Lower leg skin (tissue), 4 donors: Measurements from ENCODE around the gene NOCT. TPM values are rescaled to one million over a fixed set of nuclear protein-coding genes. Genes with fewer than 3 reads are reported as not detected.
"Not testable (repeated sequence)": the region's sequence is repeated elsewhere in the genome, so short reads cannot be mapped to it uniquely, and the experiment has no call there.

Source experiments
- DNase-seq, 2 donors: peaks; one replicate each; pipeline ENCODE4 v3.0.0-alpha.2; 2019; ENCODE audit warnings: low spot score in 2 of 2
- H3K4me3 ChIP-seq: fragments of 200-600 bp; sonication (generic); 2 replicates; pipeline ENCODE4 v1.5.1; 2017; ENCODE audit warnings: mild to moderate bottlenecking, low read depth; ENCODE audit not compliant: poor library complexity, severe bottlenecking
- CTCF ChIP-seq, 3 donors: fragments of 450-650 bp; IDR thresholded peaks; one replicate each; pipeline ENCODE4 v1.5.1; 2016; ENCODE audit warnings: antibody characterized with exemption in 3 of 3, mild to moderate bottlenecking in 3 of 3, moderate library complexity in 2 of 3
- POLR2A ChIP-seq, 2 donors: fragments of 450-650 bp; IDR thresholded peaks; one replicate each; pipeline ENCODE4 v1.6.1; 2016 to 2017; ENCODE audit warnings: antibody characterized with exemption in 2 of 2, mild to moderate bottlenecking in 1 of 2, moderate library complexity in 1 of 2
- WGBS, 2 donors: methylation state at CpG; one replicate each; pipeline ENCODE4 v1.1.5; 2018; 5-methylcytosine and 5-hydroxymethylcytosine counted together
- intact Hi-C: fragments of 100-400 bp; cut with DNase I; formaldehyde crosslinking; loops from one replicate; pipeline ENCODE4 v1.15.0; 2023; ENCODE audit warnings: low total_unique reads
- total RNA-seq, 4 donors: library from RNA; depleted of rRNA; stranded (reverse); fragments of >200 nt; gene quantifications; one replicate each; pipeline ENCODE4 v1.1.0, GENCODE V29; 2016

The NOCT gene
- total RNA-seq, 4 donors from 2014 or later, result 4.0 to 10.5 (median 7.4) TPM

- DNase-seq, result no peak
- 81 to 88% methylated on average over 2 of the region's 2 CpGs for WGBS, 2 donors
- TF ChIP-seq CTCF (IDR thresholded peaks at IDR 0.05) (no peak), POLR2A (IDR thresholded peaks at IDR 0.05) (no peak)
- H3K4me3 ChIP-seq, result no peak overlapping the region
- intact Hi-C loops, result no loop called here
Measured at GRCh38 chr4:139044291-139044690, 28.7 kb downstream of the NOCT start.

- TF ChIP-seq CTCF (IDR thresholded peaks at IDR 0.05), result no peak
- no peak for TF ChIP-seq POLR2A (IDR thresholded peaks at IDR 0.05)
- WGBS, 2 donors, result 85 to 92% methylated on average over 3 of the region's 3 CpGs
- intact Hi-C loops, result no loop called here
- no peak for DNase-seq
- H3K4me3 ChIP-seq, result no peak overlapping the region
Measured at GRCh38 chr4:139048026-139048425, 32.4 kb downstream of the NOCT start.

GRCh38 chr4:139050446-139050845 lies 34.9 kb downstream of the NOCT start:
- 92 to 93% methylated on average over 2 of the region's 2 CpGs for WGBS, 2 donors
- no peak overlapping the region for H3K4me3 ChIP-seq
- TF ChIP-seq CTCF (IDR thresholded peaks at IDR 0.05), result no peak
- TF ChIP-seq POLR2A (IDR thresholded peaks at IDR 0.05), result no peak
- DNase-seq, result no peak
- intact Hi-C loops, result no loop called here

GRCh38 chr4:139053909-139054308 lies 38.3 kb downstream of the NOCT start:
- 89 to 100% methylated on average over 1 of the region's 1 CpG for WGBS, 2 donors

GRCh38 chr4:139054791-139055505 lies 39.4 kb downstream of the NOCT start:
- TF ChIP-seq CTCF (IDR thresholded peaks at IDR 0.05), result no peak
- no peak for TF ChIP-seq POLR2A (IDR thresholded peaks at IDR 0.05)
- WGBS, 2 donors, result 26 to 31% methylated on average over 1 of the region's 1 CpG
- DNase-seq, result no peak
- H3K4me3 ChIP-seq, result no peak overlapping the region
- intact Hi-C loops, result no loop called here

More at GRCh38 chr4:139053909-139054308, 38.3 kb downstream of the NOCT start:
- DNase-seq, result no peak
- no peak for TF ChIP-seq POLR2A (IDR thresholded peaks at IDR 0.05)
- TF ChIP-seq CTCF (IDR thresholded peaks at IDR 0.05), result no peak
- H3K4me3 ChIP-seq, result no peak overlapping the region
- intact Hi-C loops, result no loop called here

GRCh38 chr4:139059026-139059425 lies 43.4 kb downstream of the NOCT start:
- DNase-seq, intact Hi-C loops, H3K4me3 ChIP-seq: not testable (repeated sequence)
- 75 to 77% methylated on average over 4 of the region's 4 CpGs for WGBS, 2 donors
